HL-60 (cell line): Measurements from ENCODE around the gene TMEM108.

Experiments
- DNase-seq, 2 experiments: peaks; one replicate each; pipeline ENCODE4 v3.0.0-alpha.2; 2010 to 2020; ENCODE audit warnings: low read depth in 1 of 2, low spot score in 1 of 2
- H3K27ac ChIP-seq: fragments of 250-450 bp; sonication (Bioruptor Pico); replicated peaks from 2 replicates; pipeline ENCODE4 v1.5.1; 2020; ENCODE audit warnings: mild to moderate bottlenecking, moderate library complexity
- H3K27me3 ChIP-seq: fragments of 250-450 bp; sonication (Bioruptor Pico); 2 replicates; pipeline ENCODE4 v1.5.1; 2021; ENCODE audit warnings: mild to moderate bottlenecking, moderate library complexity; ENCODE audit not compliant: insufficient read depth, poor library complexity, severe bottlenecking
- H3K4me3 ChIP-seq: replicated peaks from 2 replicates; pipeline ENCODE4 v1.5.1; 2011; ENCODE audit warnings: mild to moderate bottlenecking, control low read depth, low read length; ENCODE audit not compliant: insufficient read depth
- GABPA ChIP-seq: IDR thresholded peaks from 2 replicates; pipeline ENCODE4 v1.6.1; 2012; ENCODE audit warnings: low read depth
- POLR2AphosphoS5 ChIP-seq: IDR thresholded peaks from 2 replicates; pipeline ENCODE4 v1.6.1; 2012; ENCODE audit warnings: low read depth
- SPI1 ChIP-seq: IDR thresholded peaks from 2 replicates; pipeline ENCODE4 v1.6.1; 2012; ENCODE audit warnings: low read depth, mild to moderate bottlenecking, borderline replicate concordance
- TF ChIP-seq, protein P1 (sequence below): IDR thresholded peaks from 2 replicates; pipeline ENCODE4 v1.6.1; 2012; ENCODE audit warnings: low read depth; ENCODE audit not compliant: insufficient replicate concordance
- TF ChIP-seq, protein P2 (sequence below): IDR thresholded peaks from one replicate; pipeline ENCODE4 v1.5.1; 2011; ENCODE audit warnings: low read length, control low read depth, inconsistent platforms; ENCODE audit not compliant: insufficient read depth

TMEM108 gene

DNA sequence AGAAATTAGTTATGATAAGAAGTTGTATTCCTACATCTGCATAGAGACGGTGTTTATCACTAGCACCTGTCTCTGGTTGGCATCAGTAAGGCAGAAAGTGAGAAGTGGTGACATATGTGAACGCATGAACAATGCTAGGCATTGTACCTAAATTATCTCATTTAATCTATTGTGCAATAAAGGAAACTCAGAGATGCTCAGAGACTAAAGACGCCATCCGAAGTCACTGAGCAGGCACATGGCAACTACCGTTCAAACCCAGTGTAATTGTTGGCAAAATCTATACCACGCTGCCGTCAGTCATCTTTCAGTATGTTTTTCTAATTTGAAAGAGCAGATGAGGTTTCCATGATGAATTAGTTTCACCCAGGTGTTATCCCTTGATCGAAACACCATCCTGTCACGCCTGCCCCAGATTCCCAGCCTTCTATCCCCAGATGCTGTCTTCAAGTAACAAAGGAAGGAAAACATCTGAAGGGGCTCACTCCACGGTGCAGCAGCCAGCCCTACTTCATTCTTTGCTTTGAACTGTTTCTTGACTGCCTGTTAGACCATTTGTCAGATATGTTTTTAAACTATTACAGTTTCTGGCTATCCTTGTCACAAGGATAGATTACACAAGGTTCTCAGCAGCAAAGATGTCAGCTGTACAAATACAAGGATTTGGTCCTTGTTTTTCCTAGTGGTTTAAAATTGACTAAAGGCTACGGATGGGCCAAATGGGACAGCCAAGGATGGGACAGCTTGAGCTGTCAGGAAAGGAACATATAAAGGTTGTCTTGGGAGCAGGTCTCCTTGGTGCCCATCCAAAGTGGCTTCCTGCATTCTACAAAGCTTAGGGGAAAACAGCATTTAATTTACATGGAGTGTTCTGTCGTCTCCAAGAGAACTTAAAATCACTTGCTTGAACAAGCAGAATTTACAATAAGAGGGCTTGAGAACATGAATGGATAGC lies 99.1 kb downstream of the TMEM108 start:
- Histone ChIP-seq H3K4me3 (no peak overlapping the region), H3K27ac (no peak overlapping the region), H3K27me3 (no peaks in the 10 kb centered on the region)
- no peak for DNase-seq
- TF ChIP-seq SPI1 (no peak), GABPA (no peak), POLR2AphosphoS5 (no peak)
- TF ChIP-seq, protein P1, sequence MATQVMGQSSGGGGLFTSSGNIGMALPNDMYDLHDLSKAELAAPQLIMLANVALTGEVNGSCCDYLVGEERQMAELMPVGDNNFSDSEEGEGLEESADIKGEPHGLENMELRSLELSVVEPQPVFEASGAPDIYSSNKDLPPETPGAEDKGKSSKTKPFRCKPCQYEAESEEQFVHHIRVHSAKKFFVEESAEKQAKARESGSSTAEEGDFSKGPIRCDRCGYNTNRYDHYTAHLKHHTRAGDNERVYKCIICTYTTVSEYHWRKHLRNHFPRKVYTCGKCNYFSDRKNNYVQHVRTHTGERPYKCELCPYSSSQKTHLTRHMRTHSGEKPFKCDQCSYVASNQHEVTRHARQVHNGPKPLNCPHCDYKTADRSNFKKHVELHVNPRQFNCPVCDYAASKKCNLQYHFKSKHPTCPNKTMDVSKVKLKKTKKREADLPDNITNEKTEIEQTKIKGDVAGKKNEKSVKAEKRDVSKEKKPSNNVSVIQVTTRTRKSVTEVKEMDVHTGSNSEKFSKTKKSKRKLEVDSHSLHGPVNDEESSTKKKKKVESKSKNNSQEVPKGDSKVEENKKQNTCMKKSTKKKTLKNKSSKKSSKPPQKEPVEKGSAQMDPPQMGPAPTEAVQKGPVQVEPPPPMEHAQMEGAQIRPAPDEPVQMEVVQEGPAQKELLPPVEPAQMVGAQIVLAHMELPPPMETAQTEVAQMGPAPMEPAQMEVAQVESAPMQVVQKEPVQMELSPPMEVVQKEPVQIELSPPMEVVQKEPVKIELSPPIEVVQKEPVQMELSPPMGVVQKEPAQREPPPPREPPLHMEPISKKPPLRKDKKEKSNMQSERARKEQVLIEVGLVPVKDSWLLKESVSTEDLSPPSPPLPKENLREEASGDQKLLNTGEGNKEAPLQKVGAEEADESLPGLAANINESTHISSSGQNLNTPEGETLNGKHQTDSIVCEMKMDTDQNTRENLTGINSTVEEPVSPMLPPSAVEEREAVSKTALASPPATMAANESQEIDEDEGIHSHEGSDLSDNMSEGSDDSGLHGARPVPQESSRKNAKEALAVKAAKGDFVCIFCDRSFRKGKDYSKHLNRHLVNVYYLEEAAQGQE = no peak
- TF ChIP-seq, protein P2, sequence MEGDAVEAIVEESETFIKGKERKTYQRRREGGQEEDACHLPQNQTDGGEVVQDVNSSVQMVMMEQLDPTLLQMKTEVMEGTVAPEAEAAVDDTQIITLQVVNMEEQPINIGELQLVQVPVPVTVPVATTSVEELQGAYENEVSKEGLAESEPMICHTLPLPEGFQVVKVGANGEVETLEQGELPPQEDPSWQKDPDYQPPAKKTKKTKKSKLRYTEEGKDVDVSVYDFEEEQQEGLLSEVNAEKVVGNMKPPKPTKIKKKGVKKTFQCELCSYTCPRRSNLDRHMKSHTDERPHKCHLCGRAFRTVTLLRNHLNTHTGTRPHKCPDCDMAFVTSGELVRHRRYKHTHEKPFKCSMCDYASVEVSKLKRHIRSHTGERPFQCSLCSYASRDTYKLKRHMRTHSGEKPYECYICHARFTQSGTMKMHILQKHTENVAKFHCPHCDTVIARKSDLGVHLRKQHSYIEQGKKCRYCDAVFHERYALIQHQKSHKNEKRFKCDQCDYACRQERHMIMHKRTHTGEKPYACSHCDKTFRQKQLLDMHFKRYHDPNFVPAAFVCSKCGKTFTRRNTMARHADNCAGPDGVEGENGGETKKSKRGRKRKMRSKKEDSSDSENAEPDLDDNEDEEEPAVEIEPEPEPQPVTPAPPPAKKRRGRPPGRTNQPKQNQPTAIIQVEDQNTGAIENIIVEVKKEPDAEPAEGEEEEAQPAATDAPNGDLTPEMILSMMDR = no peak

DNA sequence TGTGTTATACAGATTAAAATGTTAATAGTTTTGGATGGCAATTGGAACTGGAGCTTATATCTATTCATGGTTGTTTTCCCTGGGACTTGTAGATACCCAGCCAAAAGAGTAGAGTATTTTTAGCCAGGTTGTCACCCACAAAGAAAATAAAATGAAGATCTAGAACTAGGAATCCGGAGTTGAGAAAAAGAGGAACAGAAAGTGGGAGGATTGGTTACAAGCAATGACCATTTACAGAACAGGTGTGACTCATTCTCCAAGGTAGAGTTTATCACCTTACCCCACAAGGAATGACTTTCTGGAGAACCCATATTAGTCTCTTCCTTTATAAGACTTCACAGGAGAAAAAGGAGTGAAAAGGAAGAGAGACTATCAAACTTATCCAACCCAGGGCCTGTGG lies 99.8 kb downstream of the TMEM108 start:
- H3K27me3 ChIP-seq = no peaks in the 10 kb centered on the region
- no peak overlapping the region for H3K4me3 ChIP-seq
- TF ChIP-seq SPI1 (0 out of 2 replicates have a peak, but pooled peaks have one; percentile 18), POLR2AphosphoS5 (no peak), GABPA (no peak)
- TF ChIP-seq, protein P1 = no peak
- TF ChIP-seq, protein P2 = no peak
- DNase-seq = no peak
- H3K27ac ChIP-seq = no peak overlapping the region

DNA sequence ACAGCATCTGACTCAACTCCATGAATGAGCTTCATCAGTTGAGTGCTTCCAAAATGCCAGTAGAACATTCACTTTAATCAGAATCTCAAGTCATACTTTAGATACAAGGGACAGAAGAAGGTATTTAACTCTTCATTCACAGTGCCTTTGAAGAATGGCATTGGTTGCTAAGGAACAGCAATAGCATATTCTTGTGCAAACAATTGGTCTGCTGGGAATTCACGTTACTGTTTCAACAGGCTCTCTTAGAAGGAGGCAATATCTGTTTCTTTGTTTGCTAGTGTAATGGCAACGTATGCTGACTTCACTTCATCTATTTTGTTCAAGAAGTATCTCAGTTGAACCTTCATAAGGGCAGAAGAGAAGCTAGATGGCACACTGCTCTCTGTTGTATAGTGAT lies 113.9 kb downstream of the TMEM108 start:
- no peak overlapping the region for H3K4me3 ChIP-seq
- H3K27me3 ChIP-seq = no peaks in the 10 kb centered on the region
- no peak for DNase-seq

More for the DNA sequence above, 113.9 kb downstream of the TMEM108 start:
- H3K27ac ChIP-seq = no peak overlapping the region
- TF ChIP-seq SPI1 (no peak), POLR2AphosphoS5 (no peak), GABPA (no peak)
- TF ChIP-seq, protein P1 = no peak
- TF ChIP-seq, protein P2 = no peak
